Right lobe of liver (tissue), 4 donors: ENCODE results near the gene PRSS48.
"Not testable (repeated sequence)": the region's sequence is repeated elsewhere in the genome, so short reads cannot be mapped to it uniquely, and the experiment has no call there.

Experiments used
- CTCF ChIP-seq, 4 donors: fragments of 200-600 bp in 3 of 4; fragments of 450-650 bp in 1 of 4; IDR thresholded peaks; one replicate each; pipeline versions ENCODE4 v1.5.1 to v1.8.0; 2016 to 2022; ENCODE audit warnings: antibody characterized with exemption in 4 of 4, mild to moderate bottlenecking in 2 of 4
- POLR2A ChIP-seq: fragments of 450-650 bp; IDR thresholded peaks from one replicate; pipeline ENCODE4 v1.6.1; 2017; ENCODE audit warnings: antibody characterized with exemption, mild to moderate bottlenecking
- donor health status: DM: no; HTN: no; CAD: no.
- donor health status: DM: no; HTN: no; CAD: no.
- donor health status: DM: no; HTN: yes; CAD: no.

GRCh38 chr4:151235373-151235772, 41.6 kb upstream of the PRSS48 start:
- TF ChIP-seq POLR2A; CTCF (IDR thresholded peaks at IDR 0.05): not testable (repeated sequence)
